SK-N-SH (cell line): Measurements from ENCODE around the gene PIGM.
A peak's percentile ranks its signal among the peaks of the same experiment; 100 is the strongest.

ENCODE experiments used
- CHD2 ChIP-seq: fragments of 150-350 bp; IDR thresholded peaks from 2 replicates; pipeline ENCODE4 v1.6.1; 2018; ENCODE audit warnings: low read length; ENCODE audit not compliant: partially characterized antibody
- EZH2phosphoT487 ChIP-seq: fragments of 200-600 bp; sonication (generic); IDR thresholded peaks from 2 replicates; pipeline ENCODE4 v1.6.1; 2017; ENCODE audit warnings: low read depth, mixed run types, mild to moderate bottlenecking, antibody characterized with exemption, moderate library complexity, borderline replicate concordance
- FOXJ3 ChIP-seq: sonication (generic); formaldehyde crosslinking; IDR thresholded peaks from 2 replicates; pipeline ENCODE4 v1.5.1; 2020; ENCODE audit warnings: mild to moderate bottlenecking, missing genetic modification reagents
- JUND ChIP-seq: IDR thresholded peaks from 2 replicates; pipeline ENCODE4 v1.4.0; 2012
- MXI1 ChIP-seq: IDR thresholded peaks from 2 replicates; pipeline ENCODE4 v1.6.1; 2012; ENCODE audit warnings: mild to moderate bottlenecking, low read depth, low read length, improper control_type of control experiment
- POLR2AphosphoS5 ChIP-seq: IDR thresholded peaks from 2 replicates; pipeline ENCODE4 v1.6.1; 2012; ENCODE audit warnings: low read depth, low read length
- RAD21 ChIP-seq: IDR thresholded peaks from 2 replicates; pipeline ENCODE4 v1.6.1; 2012; ENCODE audit warnings: mild to moderate bottlenecking, low read length
- RXRA ChIP-seq: IDR thresholded peaks from 2 replicates; pipeline ENCODE4 v1.4.0; 2012; ENCODE audit warnings: low read depth, mild to moderate bottlenecking, borderline replicate concordance
- TCF12 ChIP-seq: IDR thresholded peaks from 2 replicates; pipeline ENCODE4 v1.4.0; 2012
- TF ChIP-seq, protein P1 (sequence below): IDR thresholded peaks from 2 replicates; pipeline ENCODE4 v1.6.1; 2012; ENCODE audit warnings: mild to moderate bottlenecking, low read depth, low read length, moderate library complexity
- TF ChIP-seq, protein P2 (sequence below): fragments of 200-600 bp; sonication (generic); IDR thresholded peaks from 2 replicates; pipeline ENCODE4 v1.6.1; 2017; ENCODE audit warnings: antibody characterized with exemption, mild to moderate bottlenecking, moderate library complexity
- TF ChIP-seq, protein P3 (sequence below): fragments of 150-350 bp; IDR thresholded peaks from 2 replicates; pipeline ENCODE4 v1.6.1; 2017; ENCODE audit warnings: antibody characterized with exemption, low read length, low read depth, borderline replicate concordance
- TF ChIP-seq, protein P4 (sequence below): IDR thresholded peaks from 2 replicates; pipeline ENCODE4; 2012
- TF ChIP-seq, protein P5 (sequence below): IDR thresholded peaks from 2 replicates; pipeline ENCODE4 v1.4.0; 2012; ENCODE audit warnings: low read depth

DNA sequence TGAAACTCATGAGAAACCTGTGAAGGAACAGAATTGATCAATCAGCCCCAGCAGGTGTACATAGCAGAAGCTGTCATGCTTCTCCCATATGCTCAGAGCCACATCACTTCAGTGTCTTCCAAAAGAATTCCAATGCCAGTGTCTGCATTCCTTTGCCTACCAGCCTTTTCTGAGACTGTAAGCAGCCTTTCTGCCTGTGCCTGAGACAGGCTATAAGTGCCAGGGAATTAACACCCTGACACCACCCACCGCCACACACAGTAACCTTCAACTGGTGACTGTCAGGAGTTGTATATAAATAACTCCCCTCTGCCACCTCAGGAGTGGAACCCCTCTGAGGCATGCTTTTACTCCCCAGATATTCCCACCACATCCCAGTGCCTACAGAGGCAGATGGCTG lies 39.6 kb downstream of the PIGM start:
- TF ChIP-seq, protein P1, sequence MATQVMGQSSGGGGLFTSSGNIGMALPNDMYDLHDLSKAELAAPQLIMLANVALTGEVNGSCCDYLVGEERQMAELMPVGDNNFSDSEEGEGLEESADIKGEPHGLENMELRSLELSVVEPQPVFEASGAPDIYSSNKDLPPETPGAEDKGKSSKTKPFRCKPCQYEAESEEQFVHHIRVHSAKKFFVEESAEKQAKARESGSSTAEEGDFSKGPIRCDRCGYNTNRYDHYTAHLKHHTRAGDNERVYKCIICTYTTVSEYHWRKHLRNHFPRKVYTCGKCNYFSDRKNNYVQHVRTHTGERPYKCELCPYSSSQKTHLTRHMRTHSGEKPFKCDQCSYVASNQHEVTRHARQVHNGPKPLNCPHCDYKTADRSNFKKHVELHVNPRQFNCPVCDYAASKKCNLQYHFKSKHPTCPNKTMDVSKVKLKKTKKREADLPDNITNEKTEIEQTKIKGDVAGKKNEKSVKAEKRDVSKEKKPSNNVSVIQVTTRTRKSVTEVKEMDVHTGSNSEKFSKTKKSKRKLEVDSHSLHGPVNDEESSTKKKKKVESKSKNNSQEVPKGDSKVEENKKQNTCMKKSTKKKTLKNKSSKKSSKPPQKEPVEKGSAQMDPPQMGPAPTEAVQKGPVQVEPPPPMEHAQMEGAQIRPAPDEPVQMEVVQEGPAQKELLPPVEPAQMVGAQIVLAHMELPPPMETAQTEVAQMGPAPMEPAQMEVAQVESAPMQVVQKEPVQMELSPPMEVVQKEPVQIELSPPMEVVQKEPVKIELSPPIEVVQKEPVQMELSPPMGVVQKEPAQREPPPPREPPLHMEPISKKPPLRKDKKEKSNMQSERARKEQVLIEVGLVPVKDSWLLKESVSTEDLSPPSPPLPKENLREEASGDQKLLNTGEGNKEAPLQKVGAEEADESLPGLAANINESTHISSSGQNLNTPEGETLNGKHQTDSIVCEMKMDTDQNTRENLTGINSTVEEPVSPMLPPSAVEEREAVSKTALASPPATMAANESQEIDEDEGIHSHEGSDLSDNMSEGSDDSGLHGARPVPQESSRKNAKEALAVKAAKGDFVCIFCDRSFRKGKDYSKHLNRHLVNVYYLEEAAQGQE = no peak
- TF ChIP-seq, protein P2, sequence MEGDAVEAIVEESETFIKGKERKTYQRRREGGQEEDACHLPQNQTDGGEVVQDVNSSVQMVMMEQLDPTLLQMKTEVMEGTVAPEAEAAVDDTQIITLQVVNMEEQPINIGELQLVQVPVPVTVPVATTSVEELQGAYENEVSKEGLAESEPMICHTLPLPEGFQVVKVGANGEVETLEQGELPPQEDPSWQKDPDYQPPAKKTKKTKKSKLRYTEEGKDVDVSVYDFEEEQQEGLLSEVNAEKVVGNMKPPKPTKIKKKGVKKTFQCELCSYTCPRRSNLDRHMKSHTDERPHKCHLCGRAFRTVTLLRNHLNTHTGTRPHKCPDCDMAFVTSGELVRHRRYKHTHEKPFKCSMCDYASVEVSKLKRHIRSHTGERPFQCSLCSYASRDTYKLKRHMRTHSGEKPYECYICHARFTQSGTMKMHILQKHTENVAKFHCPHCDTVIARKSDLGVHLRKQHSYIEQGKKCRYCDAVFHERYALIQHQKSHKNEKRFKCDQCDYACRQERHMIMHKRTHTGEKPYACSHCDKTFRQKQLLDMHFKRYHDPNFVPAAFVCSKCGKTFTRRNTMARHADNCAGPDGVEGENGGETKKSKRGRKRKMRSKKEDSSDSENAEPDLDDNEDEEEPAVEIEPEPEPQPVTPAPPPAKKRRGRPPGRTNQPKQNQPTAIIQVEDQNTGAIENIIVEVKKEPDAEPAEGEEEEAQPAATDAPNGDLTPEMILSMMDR = no peak
- TF ChIP-seq EZH2phosphoT487 (no peak), FOXJ3 (CRISPR knock-in tag) (no peak), POLR2AphosphoS5 (no peak), JUND (no peak), RAD21 (no peak), TCF12 (peak; percentile 22; the same call in 1 of the 2 replicates), MXI1 (no peak), CHD2 (no peak), RXRA (no peak)
- TF ChIP-seq, protein P3, sequence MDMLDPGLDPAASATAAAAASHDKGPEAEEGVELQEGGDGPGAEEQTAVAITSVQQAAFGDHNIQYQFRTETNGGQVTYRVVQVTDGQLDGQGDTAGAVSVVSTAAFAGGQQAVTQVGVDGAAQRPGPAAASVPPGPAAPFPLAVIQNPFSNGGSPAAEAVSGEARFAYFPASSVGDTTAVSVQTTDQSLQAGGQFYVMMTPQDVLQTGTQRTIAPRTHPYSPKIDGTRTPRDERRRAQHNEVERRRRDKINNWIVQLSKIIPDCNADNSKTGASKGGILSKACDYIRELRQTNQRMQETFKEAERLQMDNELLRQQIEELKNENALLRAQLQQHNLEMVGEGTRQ = no peak
- TF ChIP-seq, protein P4, sequence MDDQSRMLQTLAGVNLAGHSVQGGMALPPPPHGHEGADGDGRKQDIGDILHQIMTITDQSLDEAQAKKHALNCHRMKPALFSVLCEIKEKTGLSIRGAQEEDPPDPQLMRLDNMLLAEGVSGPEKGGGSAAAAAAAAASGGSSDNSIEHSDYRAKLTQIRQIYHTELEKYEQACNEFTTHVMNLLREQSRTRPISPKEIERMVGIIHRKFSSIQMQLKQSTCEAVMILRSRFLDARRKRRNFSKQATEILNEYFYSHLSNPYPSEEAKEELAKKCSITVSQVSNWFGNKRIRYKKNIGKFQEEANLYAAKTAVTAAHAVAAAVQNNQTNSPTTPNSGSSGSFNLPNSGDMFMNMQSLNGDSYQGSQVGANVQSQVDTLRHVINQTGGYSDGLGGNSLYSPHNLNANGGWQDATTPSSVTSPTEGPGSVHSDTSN = no peak
- TF ChIP-seq, protein P5, sequence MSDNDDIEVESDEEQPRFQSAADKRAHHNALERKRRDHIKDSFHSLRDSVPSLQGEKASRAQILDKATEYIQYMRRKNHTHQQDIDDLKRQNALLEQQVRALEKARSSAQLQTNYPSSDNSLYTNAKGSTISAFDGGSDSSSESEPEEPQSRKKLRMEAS = 0 out of 2 replicates have a peak, but pooled peaks have one; percentile 15
